HCT116 (cell line): Measurements from ENCODE around the gene C2orf78. TPM values are rescaled to one million over a fixed set of nuclear protein-coding genes. Genes with fewer than 3 reads are reported as not detected.

Experiments used
- ATAC-seq: fragments of 200-7000 bp; cut with Tn5 transposase; 2 replicates; pipeline ENCODE4 v1.9.1; 2020; ENCODE audit warnings: mild to moderate bottlenecking, moderate library complexity
- BruUV-seq: library from RNA; stranded (reverse); fragments of 400-500 nt; replicated peaks from 2 replicates; lab custom pipeline; 2021; lab: Mats Ljungman, UMichigan
- CTCF ChIA-PET: fragments of 300-600 bp; sonication (Branson Sonifier 250); formaldehyde crosslinking; loops from one replicate; lab custom pipeline; 2021; ENCODE audit warnings: antibody characterized with exemption; lab: Charles Lee
- POLR2A ChIA-PET: fragments of 300-600, 350-600 bp; sonication (Branson Sonifier 250); formaldehyde crosslinking; loops from one replicate; lab custom pipeline; 2021; ENCODE audit warnings: antibody characterized with exemption; lab: Charles Lee
- RAD21 ChIA-PET, 2 experiments: fragments of 300-600 bp; sonication (Branson Sonifier 250); formaldehyde crosslinking; loops; one replicate each; lab custom pipeline; 2023; ENCODE audit warnings: low total read pairs in 2 of 2; ENCODE audit not compliant: uncharacterized antibody in 2 of 2, unreplicated experiment in 2 of 2, low non-redundant PET in 1 of 2; lab: Charles Lee
- DNase-seq: peaks from one replicate; pipeline ENCODE4 v3.0.0-alpha.2; 2010; ENCODE audit warnings: low read depth, low spot score
- H2AFZ ChIP-seq: fragments of 200-600 bp; shearing (Covaris generic), sonication (generic); 2 replicates; pipeline ENCODE4 v1.6.1; 2017; ENCODE audit warnings: low read depth, mixed run types, mixed read lengths, antibody characterized with exemption, low read length; ENCODE audit not compliant: poor library complexity, severe bottlenecking
- H3K27ac ChIP-seq: 2 replicates; pipeline ENCODE4 v1.5.1; 2012; ENCODE audit warnings: low read depth, low read length
- H3K27me3 ChIP-seq: fragments of 200-600 bp; sonication (generic); 2 replicates; pipeline ENCODE4 v1.6.1; 2016; ENCODE audit warnings: mixed run types, low read length, mixed read lengths; ENCODE audit not compliant: insufficient read depth
- H3K36me3 ChIP-seq, 2 experiments: fragments of 200-500 bp in 1 of 2; fragments of 200-600 bp in 1 of 2; sonication (Bioruptor generic) in 1 of 2; sonication (generic) in 1 of 2; 2 replicates each; pipeline versions ENCODE4 v1.5.1 to v1.6.1; 2014 to 2016; ENCODE audit warnings: low read length in 2 of 2, inconsistent platforms in 1 of 2, mixed read lengths in 1 of 2, mixed run types in 1 of 2; ENCODE audit not compliant: insufficient read depth in 2 of 2, control insufficient read depth in 1 of 2
- H3K4me1 ChIP-seq, 2 experiments: fragments of 200-600 bp in 1 of 2; sonication (generic) in 1 of 2; 2 replicates each; pipeline versions ENCODE4 v1.5.1 to v1.6.1; 2012 to 2017; ENCODE audit warnings: low read length in 2 of 2, inconsistent platforms in 1 of 2, mild to moderate bottlenecking in 1 of 2, mixed read lengths in 1 of 2, mixed run types in 1 of 2, moderate library complexity in 1 of 2; ENCODE audit not compliant: insufficient read depth in 2 of 2, control insufficient read depth in 1 of 2
- H3K4me2 ChIP-seq: fragments of 200-600 bp; sonication (generic); 2 replicates; pipeline ENCODE4 v1.6.1; 2017; ENCODE audit warnings: mixed run types, low read length, mixed read lengths
- H3K4me3 ChIP-seq, 2 experiments: fragments of 200-600 bp in 1 of 2; sonication (generic) in 1 of 2; replicated peaks in 1 of 2; 2 replicates each; pipeline ENCODE4 v1.5.1; 2011 to 2016; ENCODE audit warnings: low read length in 2 of 2, control low read depth in 1 of 2, low read depth in 1 of 2, mild to moderate bottlenecking in 1 of 2, mixed read lengths in 1 of 2, mixed run types in 1 of 2
- H3K79me2 ChIP-seq: fragments of 200-600 bp; sonication (generic); 2 replicates; pipeline ENCODE4 v1.6.1; 2017; ENCODE audit warnings: mild to moderate bottlenecking, mixed run types, low read length, moderate library complexity, mixed read lengths; ENCODE audit not compliant: insufficient read depth
- H3K9ac ChIP-seq: fragments of 200-600 bp; sonication (generic); 2 replicates; pipeline ENCODE4 v1.6.1; 2016; ENCODE audit warnings: low read length, mixed read lengths
- H3K9me2 ChIP-seq: fragments of 200-600 bp; sonication (generic), shearing (Covaris generic); 2 replicates; pipeline ENCODE4 v1.6.1; 2017; ENCODE audit warnings: mixed run types, mild to moderate bottlenecking, moderate library complexity; ENCODE audit not compliant: insufficient read depth
- H3K9me3 ChIP-seq, 2 experiments: fragments of 200-500 bp in 1 of 2; fragments of 200-600 bp in 1 of 2; sonication (Bioruptor generic) in 1 of 2; sonication (generic) in 1 of 2; 2 replicates each; pipeline ENCODE4 v1.6.1; 2014 to 2017; ENCODE audit warnings: low read length in 2 of 2, mixed read lengths in 2 of 2, inconsistent platforms in 1 of 2, low read depth in 1 of 2, mild to moderate bottlenecking in 1 of 2, mixed run types in 1 of 2, moderate library complexity in 1 of 2; ENCODE audit not compliant: control insufficient read depth in 1 of 2, insufficient read depth in 1 of 2
- H4K20me1 ChIP-seq: fragments of 200-600 bp; sonication (generic), shearing (Covaris generic); 2 replicates; pipeline ENCODE4 v1.6.1; 2017; ENCODE audit warnings: mixed run types, mild to moderate bottlenecking, moderate library complexity; ENCODE audit not compliant: insufficient read depth
- EGR1 ChIP-seq: IDR thresholded peaks from 2 replicates; pipeline ENCODE4 v1.6.1; 2012; ENCODE audit warnings: low read depth
- EZH2phosphoT487 ChIP-seq: fragments of 200-600 bp; IDR thresholded peaks from 2 replicates; pipeline ENCODE4 v1.6.1; 2018; ENCODE audit warnings: antibody characterized with exemption, borderline replicate concordance
- MAX ChIP-seq: IDR thresholded peaks from 2 replicates; pipeline ENCODE4 v1.6.1; 2012
- POLR2A ChIP-seq: IDR thresholded peaks from 2 replicates; pipeline ENCODE4 v1.7.0; 2011; ENCODE audit warnings: borderline replicate concordance; ENCODE audit not compliant: insufficient read depth, insufficient read length; ENCODE audit errors: extremely low read depth
- POLR2AphosphoS5 ChIP-seq: IDR thresholded peaks from 2 replicates; pipeline ENCODE4 v1.6.1; 2011; ENCODE audit warnings: mild to moderate bottlenecking, low read depth, low read length, moderate library complexity
- SIN3A ChIP-seq: IDR thresholded peaks from 2 replicates; pipeline ENCODE4 v1.6.1; 2012; ENCODE audit warnings: low read depth
- SRF ChIP-seq: IDR thresholded peaks from 2 replicates; pipeline ENCODE4 v1.6.1; 2012; ENCODE audit warnings: low read depth
- TCF7L2 ChIP-seq: IDR thresholded peaks from 2 replicates; pipeline ENCODE4 v1.7.0; 2011; ENCODE audit warnings: borderline replicate concordance, inconsistent platforms; ENCODE audit not compliant: insufficient read depth, insufficient read length; ENCODE audit errors: extremely low read depth
- YY1 ChIP-seq: IDR thresholded peaks from 2 replicates; pipeline ENCODE4 v1.6.1; 2011; ENCODE audit warnings: low read length, low read depth, moderate library complexity, mild to moderate bottlenecking; ENCODE audit not compliant: insufficient replicate concordance; ENCODE audit errors: extremely low read depth
- ZBTB33 ChIP-seq: IDR thresholded peaks from 2 replicates; pipeline ENCODE4 v1.6.1; 2011; ENCODE audit warnings: mild to moderate bottlenecking, low read length, moderate library complexity; ENCODE audit not compliant: insufficient replicate concordance; ENCODE audit errors: extremely low read depth
- ZFX ChIP-seq: fragments of 450-650 bp; IDR thresholded peaks from 2 replicates; pipeline ENCODE4 v1.6.1; 2017
- intact Hi-C: fragments of 100-400 bp; cut with micrococcal nuclease; formaldehyde crosslinking; loops from 2 replicates; pipeline ENCODE4 v1.10.0; 2022
- total RNA-seq: library from RNA; stranded (reverse); gene quantifications from one replicate; pipeline ENCODE4 v1.2.1, GENCODE V29; 2021; ENCODE audit not compliant: unreplicated experiment

C2orf78 gene
- total RNA-seq, 1 experiment from 2014 or later, result 1.5 TPM

- Histone ChIP-seq H3K36me3 (peaks cover 29 to 33% of the 10 kb centered on the region in 2 experiments), H3K27me3 (no peaks in the 10 kb centered on the region), H4K20me1 (no peaks in the 10 kb centered on the region; the same call in 1 of the 2 replicates), H3K9me2 (no peaks in the 10 kb centered on the region), H3K9ac (no peak overlapping the region), H3K4me1 (no peaks in the 10 kb centered on the region), H3K9me3 (no peaks in the 10 kb centered on the region), H2AFZ (no peak overlapping the region), H3K79me2 (peaks cover 27% of the 10 kb centered on the region; the same call in 1 of the 2 replicates), H3K27ac (no peak overlapping the region), H3K4me2 (no peak overlapping the region), H3K4me3 (no peak overlapping the region)
- TF ChIP-seq ZBTB33 (no peak), MAX (no peak), POLR2AphosphoS5 (no peak), ZFX (no peak), POLR2A (no peak), YY1 (no peak), EZH2phosphoT487 (no peak), EGR1 (no peak), TCF7L2 (no peak), SIN3A (no peak), SRF (no peak)
- ChIA-PET RAD21 (no interaction called here), POLR2A (no interaction called here), CTCF (no interaction called here)
- BruUV-seq, result no TSS peak
- DNase-seq (no peak), ATAC-seq (no peak)
- intact Hi-C loops, result no loop called here
These were observed 60.1 kb downstream of the C2orf78 start for GRCh38 chr2:73844087-73844486.
